Naive B cell (primary cell): ENCODE data around the gene MB. TPM values are rescaled to one million over a fixed set of nuclear protein-coding genes. Genes with fewer than 3 reads are reported as not detected.

Experiments used
- ATAC-seq, 2 donors: fragments of 150-1000 bp; cut with Tn5 transposase; 2 replicates each; pipeline ENCODE4 v1.10.0; 2021; ENCODE audit warnings: low read depth in 2 of 2, mild to moderate bottlenecking in 2 of 2, moderate library complexity in 2 of 2
- DNase-seq: peaks from one replicate; pipeline ENCODE4 v3.0.0; 2022
- H3K27ac Mint-ChIP-seq, 6 donors: one replicate each; pipeline ENCODE4 v1.8.0; 2020 to 2022; ENCODE audit warnings: mild to moderate bottlenecking in 6 of 6, mixed read lengths in 6 of 6, moderate library complexity in 5 of 6, inconsistent platforms in 2 of 6
- H3K27me3 Mint-ChIP-seq, 3 donors: one replicate each; pipeline ENCODE4 v1.8.0; 2021 to 2022; ENCODE audit warnings: mixed read lengths in 3 of 3, mild to moderate bottlenecking in 1 of 3
- H3K36me3 Mint-ChIP-seq, 2 donors: one replicate each; pipeline ENCODE4 v1.8.0; 2020 to 2022; ENCODE audit warnings: mixed read lengths in 2 of 2, inconsistent platforms in 1 of 2, mild to moderate bottlenecking in 1 of 2
- H3K4me1 Mint-ChIP-seq, 3 donors: one replicate each; pipeline ENCODE4 v1.8.0; 2020 to 2022; ENCODE audit warnings: mixed read lengths in 3 of 3, inconsistent platforms in 1 of 3, mild to moderate bottlenecking in 1 of 3, moderate library complexity in 1 of 3
- H3K4me3 Mint-ChIP-seq, 8 donors: one replicate each; pipeline ENCODE4 v1.8.0; 2020 to 2022; ENCODE audit warnings: mild to moderate bottlenecking in 8 of 8, mixed read lengths in 8 of 8, moderate library complexity in 8 of 8, inconsistent platforms in 2 of 8
- H3K9me3 Mint-ChIP-seq, 7 donors: one replicate each; pipeline ENCODE4 v1.8.0; 2020 to 2022; ENCODE audit warnings: mixed read lengths in 7 of 7, mild to moderate bottlenecking in 5 of 7, inconsistent platforms in 2 of 7, moderate library complexity in 1 of 7
- polyA plus RNA-seq, 6 donors: library from polyadenylated mRNA; unstranded; fragments of 300-500 nt; fragmentation: Illumina TruSeq; gene quantifications; one replicate each; pipeline ENCODE4 v1.2.3, GENCODE V29; 2021; ENCODE audit warnings: low read depth in 6 of 6

The MB gene
- polyA plus RNA-seq, 6 donors from 2014 or later: not detected

DNA sequence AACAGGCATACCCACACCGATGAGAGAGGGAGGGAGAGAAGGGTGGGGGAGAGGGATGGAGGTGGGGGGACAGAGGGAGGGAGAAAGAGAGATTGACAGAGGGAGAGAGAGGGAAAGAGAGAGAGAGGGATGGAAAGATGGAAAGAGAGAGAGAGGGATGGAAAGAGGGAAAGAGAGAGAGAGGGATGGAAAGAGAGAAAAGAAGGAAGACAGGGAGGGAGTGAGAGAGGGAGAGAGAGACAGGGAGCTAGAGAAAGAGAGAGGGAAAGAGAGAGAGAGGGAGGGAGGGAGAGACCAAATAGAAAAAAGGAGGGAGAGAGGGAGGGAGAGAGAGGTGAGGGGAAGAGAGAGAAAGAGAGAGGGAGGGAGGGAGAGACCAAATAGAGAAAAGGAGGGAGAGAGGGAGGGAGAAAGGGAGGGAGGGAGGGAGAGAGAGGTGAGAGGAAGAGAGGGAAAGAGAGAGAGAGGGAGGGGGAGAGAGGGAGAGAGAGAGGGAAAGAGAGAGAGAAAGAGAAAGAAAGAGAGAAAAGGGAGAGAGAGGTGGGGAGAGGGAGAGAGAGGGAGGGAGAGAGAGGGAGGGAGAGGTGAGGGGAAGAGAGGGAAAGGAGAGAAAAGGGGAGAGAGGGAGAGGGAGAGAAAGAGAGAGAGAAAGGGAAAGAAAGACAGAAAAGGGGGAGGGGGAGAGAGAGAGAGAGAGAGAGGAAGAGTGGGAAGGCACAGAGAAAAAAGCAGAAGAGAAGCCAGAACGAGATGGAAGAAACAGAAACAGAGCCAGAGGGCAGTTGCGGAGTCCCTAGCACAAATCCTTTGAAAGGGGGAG is 23.8 kb downstream of the MB start:
- Mint-ChIP-seq H3K27ac (peak overlapping the region in 2 of 6 donors; percentile 5 to 84), H3K4me3 (no peak overlapping the region), H3K4me1 (no peaks in the 10 kb centered on the region), H3K36me3 (no peaks in the 10 kb centered on the region), H3K9me3 (peaks cover 0 to 2% (median 0%) of the 10 kb centered on the region in 7 donors), H3K27me3 (peaks cover 6 to 37% (median 25%) of the 10 kb centered on the region in 3 donors)
- no peak for DNase-seq
- no peak for ATAC-seq

DNA sequence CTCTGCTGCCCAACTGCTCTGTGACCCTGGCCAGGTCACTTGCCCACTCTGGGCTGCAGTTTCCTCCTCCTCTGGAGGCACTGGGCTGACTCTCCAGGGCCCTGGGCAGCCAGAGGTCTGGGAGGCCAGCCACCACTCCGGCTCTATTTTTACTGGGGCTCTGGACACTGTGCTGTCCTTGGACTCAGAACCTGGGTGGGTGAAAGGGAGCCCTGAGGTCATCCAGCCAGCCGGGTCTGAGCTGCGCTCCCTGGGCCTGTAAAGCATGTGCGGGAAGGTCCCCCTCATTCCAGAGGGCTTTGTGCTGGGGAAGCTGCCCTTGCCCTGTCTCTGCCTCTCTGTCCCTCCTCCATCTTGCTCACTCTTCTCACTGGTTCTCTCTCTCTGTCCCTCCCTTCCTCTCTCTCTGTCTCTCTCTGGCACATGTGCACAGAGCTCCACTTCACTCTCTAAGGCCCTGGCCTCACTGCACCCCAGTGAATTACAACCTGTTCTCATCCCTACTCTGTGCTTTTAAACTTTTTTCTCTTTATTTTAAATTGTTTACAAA is 24.6 kb downstream of the MB start:
- H3K9me3 Mint-ChIP-seq: peaks cover 0 to 2% (median 0%) of the 10 kb centered on the region in 7 donors
- no peaks in the 10 kb centered on the region for H3K4me1 Mint-ChIP-seq
- peaks cover 6 to 37% (median 25%) of the 10 kb centered on the region in 3 donors for H3K27me3 Mint-ChIP-seq
- no peaks in the 10 kb centered on the region for H3K36me3 Mint-ChIP-seq
- no peak overlapping the region for H3K27ac Mint-ChIP-seq
- DNase-seq (no peak), ATAC-seq (no peak)
- no peak overlapping the region for H3K4me3 Mint-ChIP-seq

DNA sequence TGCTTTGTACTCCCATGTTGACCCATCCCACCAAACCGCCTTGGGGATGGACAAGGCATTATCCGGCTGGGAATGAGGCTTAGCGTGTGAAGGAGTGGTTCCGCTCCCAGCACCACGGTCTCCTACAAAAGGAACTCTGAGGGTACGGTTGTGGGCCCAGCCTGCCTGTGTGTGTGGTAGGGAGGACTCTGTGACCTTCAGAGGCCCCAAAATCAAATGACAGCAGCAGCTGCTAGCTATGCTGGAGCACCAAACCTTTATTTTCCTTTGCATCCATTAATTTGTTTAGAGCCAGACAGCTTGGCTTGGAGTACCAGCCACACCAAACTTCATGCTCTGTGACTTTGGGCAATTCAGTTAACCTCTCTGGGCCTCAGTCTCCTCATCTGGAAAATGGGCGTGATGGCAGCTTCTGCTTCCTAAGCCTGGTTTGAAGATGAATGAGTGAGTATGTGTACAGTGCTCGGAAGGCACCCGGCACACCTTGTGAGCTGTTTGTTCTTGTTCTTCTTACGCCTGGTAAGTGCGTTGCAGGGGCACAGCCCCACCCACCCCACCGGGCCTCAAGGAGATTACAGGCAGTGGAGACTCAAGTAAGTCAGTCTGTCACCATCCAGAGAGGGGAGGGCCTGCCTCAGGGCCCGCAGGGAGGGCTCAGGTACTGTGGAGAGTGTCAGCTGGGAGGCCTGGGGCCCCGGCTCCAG is 25.3 kb downstream of the MB start:
- Mint-ChIP-seq H3K9me3 (peaks cover 0 to 2% (median 0%) of the 10 kb centered on the region in 7 donors), H3K4me3 (no peak overlapping the region), H3K36me3 (no peaks in the 10 kb centered on the region), H3K27ac (peak overlapping the region in 1 of 6 donors; percentile 30), H3K27me3 (peaks cover 6 to 37% (median 25%) of the 10 kb centered on the region in 3 donors), H3K4me1 (no peaks in the 10 kb centered on the region)
- ATAC-seq (no peak), DNase-seq (no peak)

DNA sequence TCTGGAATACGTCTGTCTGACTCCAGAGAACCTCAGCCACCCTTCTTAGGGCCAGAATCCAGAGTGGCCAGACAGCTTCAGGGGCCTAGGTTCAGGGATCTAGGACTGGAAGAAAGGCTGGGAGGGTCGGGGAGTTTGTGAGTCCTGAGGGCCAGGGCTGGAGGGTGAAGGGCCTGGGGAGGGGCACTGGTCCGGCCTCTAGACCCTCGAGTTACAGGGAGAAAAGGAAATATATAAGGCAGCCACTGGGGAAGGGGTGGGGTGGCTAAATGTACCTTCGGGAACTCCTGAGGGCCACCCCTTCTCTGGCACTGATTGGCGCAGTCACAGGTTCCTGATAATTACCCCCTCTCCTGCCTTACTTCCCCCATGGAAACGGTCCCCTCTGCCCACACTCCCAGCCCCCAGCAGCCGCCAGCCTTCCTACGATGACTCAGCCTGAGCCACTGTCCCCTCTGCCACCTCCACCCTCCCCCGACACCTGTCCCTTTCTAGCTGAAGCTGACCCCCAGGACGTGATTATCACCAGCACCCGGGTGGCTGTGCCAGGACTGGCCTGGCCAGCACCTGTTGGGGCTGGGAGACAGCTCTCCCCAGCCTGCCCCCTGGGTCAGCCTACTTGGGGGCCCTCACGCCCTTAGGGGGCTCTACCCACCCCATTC is 26.4 kb downstream of the MB start:
- peaks cover 6 to 31% (median 25%) of the 10 kb centered on the region in 3 donors for H3K27me3 Mint-ChIP-seq
- peak overlapping the region in 1 of 6 donors; percentile 44 for H3K27ac Mint-ChIP-seq
- no peak overlapping the region for H3K4me3 Mint-ChIP-seq
- no peaks in the 10 kb centered on the region for H3K36me3 Mint-ChIP-seq
- peaks cover 0 to 2% (median 0%) of the 10 kb centered on the region in 7 donors for H3K9me3 Mint-ChIP-seq
- no peaks in the 10 kb centered on the region for H3K4me1 Mint-ChIP-seq
- ATAC-seq: no peak
- no peak for DNase-seq

DNA sequence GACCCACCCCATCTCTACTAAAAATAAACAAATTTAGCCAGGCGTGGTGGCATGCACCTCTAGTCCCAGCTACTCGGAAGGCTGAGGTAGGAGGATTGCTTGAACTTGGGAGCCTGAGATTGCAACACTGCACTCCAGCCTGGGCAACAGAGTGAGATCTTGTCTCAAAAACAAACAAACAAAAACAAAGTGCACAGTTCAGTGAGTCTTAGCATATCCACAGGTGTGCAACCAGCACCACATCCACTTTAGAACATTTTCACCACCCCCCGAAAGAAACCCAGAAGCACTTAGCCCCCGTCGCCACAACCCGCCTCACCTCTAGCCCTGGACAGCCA is 27.4 kb downstream of the MB start:
- no peak for ATAC-seq
- H3K27ac Mint-ChIP-seq: no peak overlapping the region

DNA sequence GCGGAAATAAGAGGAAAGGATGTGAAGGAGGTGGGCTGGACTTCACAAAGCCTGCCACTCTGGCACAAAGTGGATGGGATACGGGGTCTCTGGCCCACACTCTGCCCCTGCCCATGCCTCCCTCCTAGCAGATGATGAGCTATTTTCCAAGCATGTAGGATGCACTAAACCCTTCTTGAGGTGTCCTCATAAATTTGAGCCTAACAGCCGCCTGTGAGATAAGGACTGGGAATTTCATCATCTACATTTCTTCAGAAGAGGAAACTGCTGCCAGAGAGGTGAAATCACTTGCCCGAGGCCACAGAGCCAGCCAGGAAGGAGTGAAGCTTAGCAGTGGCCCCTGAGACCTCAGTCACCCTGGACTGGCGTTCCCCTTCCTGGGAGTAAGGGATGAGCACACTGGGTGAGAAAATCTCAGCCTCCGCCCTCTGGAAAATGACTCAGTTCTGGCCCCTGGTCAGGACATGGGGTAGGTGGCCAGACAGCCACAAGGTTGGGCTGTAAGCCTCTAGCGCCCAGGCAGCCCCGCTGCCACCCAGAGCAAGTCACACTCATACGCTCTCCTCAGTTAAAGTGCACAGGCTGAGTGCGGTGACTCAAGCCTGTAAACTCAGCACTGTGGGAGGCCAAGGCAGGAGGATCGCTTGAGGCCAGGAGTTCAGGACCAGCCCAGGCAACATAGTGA is 27.9 kb downstream of the MB start:
- ATAC-seq (no peak), DNase-seq (no peak)
- Mint-ChIP-seq H3K9me3 (no peaks in the 10 kb centered on the region), H3K4me3 (no peak overlapping the region), H3K4me1 (no peaks in the 10 kb centered on the region), H3K36me3 (no peaks in the 10 kb centered on the region), H3K27ac (no peak overlapping the region), H3K27me3 (peaks cover 6 to 32% (median 31%) of the 10 kb centered on the region in 3 donors)

More for the DNA sequence above, 27.4 kb downstream of the MB start:
- no peaks in the 10 kb centered on the region for H3K36me3 Mint-ChIP-seq
- H3K9me3 Mint-ChIP-seq: no peaks in the 10 kb centered on the region
- DNase-seq: no peak
- no peaks in the 10 kb centered on the region for H3K4me1 Mint-ChIP-seq
- no peak overlapping the region for H3K4me3 Mint-ChIP-seq
- H3K27me3 Mint-ChIP-seq: peaks cover 6 to 32% (median 31%) of the 10 kb centered on the region in 3 donors

DNA sequence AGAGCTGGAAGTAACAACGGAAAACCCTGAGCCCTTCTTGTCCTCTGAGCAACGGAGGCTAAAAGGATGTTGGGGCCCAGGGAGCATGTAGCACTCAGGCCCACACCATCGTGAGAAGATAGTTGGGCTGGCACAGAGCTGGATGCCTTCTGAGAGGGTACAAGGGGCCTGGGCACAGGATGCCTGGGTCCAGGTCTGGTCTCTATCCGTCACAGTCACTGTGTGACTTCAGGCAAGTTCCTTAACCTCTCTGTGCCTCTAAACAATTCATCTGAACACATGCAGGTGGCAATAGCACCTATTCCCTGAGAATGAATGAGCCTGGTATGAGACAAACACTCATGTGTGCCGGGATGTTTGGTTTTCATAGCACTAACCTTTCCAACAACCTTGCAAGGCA is 29.2 kb downstream of the MB start:
- DNase-seq (no peak), ATAC-seq (no peak)
- Mint-ChIP-seq H3K4me3 (no peak overlapping the region), H3K27me3 (peaks cover 6 to 26% (median 19%) of the 10 kb centered on the region in 3 donors), H3K27ac (peak overlapping the region in 1 of 6 donors; percentile 33), H3K36me3 (no peaks in the 10 kb centered on the region), H3K9me3 (no peaks in the 10 kb centered on the region), H3K4me1 (peaks cover 0 to 6% (median 5%) of the 10 kb centered on the region in 3 donors)

DNA sequence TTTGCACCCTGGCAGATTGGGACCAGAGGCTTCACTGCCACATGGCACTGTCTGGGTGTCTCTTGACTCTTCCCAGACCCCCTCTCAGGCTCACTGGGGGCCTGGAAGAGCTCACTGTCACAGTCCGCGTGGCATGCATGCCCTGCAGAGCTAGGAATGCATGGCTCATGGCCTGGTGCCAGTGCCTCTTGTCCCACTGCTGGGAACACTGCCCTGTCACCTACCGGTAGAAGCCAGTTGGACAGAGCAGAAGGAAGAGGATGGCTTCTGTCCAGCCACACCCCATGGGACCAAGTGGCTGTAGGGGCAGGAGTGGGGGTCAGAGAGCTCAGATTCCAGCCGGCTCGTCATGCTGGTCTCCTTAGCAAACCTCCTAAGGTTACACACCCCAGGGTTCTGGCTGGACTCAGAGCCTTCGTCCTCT is 29.7 kb downstream of the MB start:
- Mint-ChIP-seq H3K4me3 (no peak overlapping the region), H3K4me1 (peaks cover 0 to 6% (median 5%) of the 10 kb centered on the region in 3 donors), H3K27me3 (peaks cover 6 to 21% (median 15%) of the 10 kb centered on the region in 3 donors), H3K9me3 (no peaks in the 10 kb centered on the region), H3K27ac (no peak overlapping the region), H3K36me3 (no peaks in the 10 kb centered on the region)
- ATAC-seq: no peak
- DNase-seq: no peak

DNA sequence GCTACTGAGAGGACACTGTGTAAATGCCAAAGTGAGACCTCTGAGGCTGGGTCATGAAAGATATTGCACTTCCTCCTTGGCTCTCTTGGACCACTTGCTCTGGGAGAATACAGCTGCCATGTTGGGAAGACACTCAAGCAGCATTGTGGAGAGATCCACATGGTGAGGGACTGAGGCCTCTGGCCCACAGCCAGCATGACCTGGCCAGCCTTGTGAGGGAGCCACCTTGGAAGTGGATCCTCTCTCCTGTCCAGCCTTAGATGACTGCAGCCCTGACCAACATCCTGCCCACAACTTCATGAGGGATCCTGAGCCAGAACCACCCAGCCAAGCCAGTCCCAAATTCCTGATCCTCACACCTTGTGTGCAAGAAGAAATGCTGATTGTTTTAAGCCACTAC is 30.4 kb downstream of the MB start:
- H3K4me3 Mint-ChIP-seq: no peak overlapping the region
- no peaks in the 10 kb centered on the region for H3K36me3 Mint-ChIP-seq
- DNase-seq (no peak), ATAC-seq (no peak)
- H3K27ac Mint-ChIP-seq: peak overlapping the region in 1 of 6 donors; percentile 32
- peaks cover 6 to 20% (median 10%) of the 10 kb centered on the region in 3 donors for H3K27me3 Mint-ChIP-seq
- no peaks in the 10 kb centered on the region for H3K9me3 Mint-ChIP-seq
- H3K4me1 Mint-ChIP-seq: peaks cover 0 to 6% (median 5%) of the 10 kb centered on the region in 3 donors

DNA sequence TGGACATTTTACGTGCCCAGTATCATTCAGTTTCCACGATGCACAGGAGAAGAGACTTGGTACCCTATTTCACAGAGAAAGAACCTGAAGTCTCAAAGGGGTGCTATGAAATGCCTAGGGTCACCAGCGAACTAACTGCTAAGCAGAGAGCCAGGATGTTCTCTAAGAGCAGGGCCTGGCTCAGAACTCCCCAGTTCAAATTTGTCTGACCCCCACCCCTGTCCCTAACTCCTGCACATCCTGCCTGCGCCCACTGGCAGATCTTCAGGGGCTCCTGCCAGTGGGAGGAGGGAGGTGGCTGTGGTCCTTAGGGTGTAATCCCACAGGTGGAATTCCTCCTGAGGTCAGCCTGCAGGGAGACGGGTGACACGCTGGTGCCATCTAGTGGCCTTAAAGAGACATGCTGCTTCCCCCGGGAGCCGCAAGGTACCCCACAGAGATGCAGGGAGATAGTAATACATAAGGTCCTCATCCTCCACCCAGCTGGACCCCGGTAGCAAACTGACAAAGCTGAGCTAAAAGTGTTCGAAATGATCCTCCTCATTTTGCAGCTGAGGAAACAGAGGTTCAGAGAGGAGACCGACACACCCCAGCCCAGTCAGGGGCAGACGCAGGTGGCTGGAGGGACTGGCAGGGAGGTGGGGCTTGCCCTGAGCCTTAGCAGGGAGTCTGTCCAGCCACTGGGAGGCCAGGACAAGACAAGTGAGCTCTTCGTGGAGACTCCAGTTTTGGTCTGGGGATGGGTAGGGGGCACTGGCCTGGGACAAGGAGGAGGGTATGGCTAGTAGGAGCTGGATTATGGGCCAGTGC is 34.1 kb downstream of the MB start:
- Mint-ChIP-seq H3K4me1 (peaks cover 0 to 6% (median 5%) of the 10 kb centered on the region in 3 donors), H3K9me3 (peaks cover 0 to under 1% (median 0%) of the 10 kb centered on the region in 7 donors), H3K4me3 (no peak overlapping the region), H3K36me3 (no peaks in the 10 kb centered on the region), H3K27me3 (peaks cover 0 to 14% (median 10%) of the 10 kb centered on the region in 3 donors), H3K27ac (peak overlapping the region in 1 of 6 donors; percentile 62)
- ATAC-seq: peak; percentile 55 to 70
- DNase-seq: peak; percentile 51

DNA sequence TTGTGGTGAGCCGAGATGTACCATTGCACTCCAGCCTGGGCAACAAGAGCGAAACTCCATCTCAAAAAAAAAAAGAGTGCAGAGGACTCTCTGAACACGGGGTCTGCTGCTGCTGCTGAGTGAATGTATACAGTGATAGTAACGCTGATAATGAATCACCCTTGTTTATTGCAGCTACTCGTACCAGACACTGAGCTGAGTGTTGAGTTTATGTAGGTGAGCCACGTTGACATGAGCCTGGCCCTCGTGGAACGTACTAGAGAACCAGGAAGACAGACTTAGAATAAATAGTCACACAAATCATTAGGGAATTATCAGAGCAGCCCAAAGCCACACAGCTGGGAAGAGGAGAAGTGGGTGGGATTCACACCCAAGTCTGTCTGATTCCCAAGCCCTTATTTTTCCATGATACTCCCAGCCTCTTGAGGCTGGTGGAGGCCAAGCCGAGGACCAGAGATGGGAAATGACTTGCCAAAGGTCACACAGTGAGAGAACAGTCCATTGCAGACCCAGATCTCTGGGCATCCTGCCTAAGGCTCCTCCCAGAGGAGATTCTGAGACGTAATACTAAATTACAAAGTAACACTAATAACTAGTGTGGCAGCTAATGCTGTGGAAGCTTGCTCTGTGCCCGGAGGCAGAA is 34.8 kb downstream of the MB start:
- H3K9me3 Mint-ChIP-seq: peaks cover 0 to 6% (median 0%) of the 10 kb centered on the region in 7 donors
- H3K4me1 Mint-ChIP-seq: peaks cover 5 to 6% (median 5%) of the 10 kb centered on the region in 3 donors
- ATAC-seq (no peak), DNase-seq (no peak)
- peak overlapping the region in 1 of 6 donors; percentile 58 for H3K27ac Mint-ChIP-seq
- H3K36me3 Mint-ChIP-seq: no peaks in the 10 kb centered on the region
- no peak overlapping the region for H3K4me3 Mint-ChIP-seq
- H3K27me3 Mint-ChIP-seq: peaks cover 0 to 20% (median 10%) of the 10 kb centered on the region in 3 donors

DNA sequence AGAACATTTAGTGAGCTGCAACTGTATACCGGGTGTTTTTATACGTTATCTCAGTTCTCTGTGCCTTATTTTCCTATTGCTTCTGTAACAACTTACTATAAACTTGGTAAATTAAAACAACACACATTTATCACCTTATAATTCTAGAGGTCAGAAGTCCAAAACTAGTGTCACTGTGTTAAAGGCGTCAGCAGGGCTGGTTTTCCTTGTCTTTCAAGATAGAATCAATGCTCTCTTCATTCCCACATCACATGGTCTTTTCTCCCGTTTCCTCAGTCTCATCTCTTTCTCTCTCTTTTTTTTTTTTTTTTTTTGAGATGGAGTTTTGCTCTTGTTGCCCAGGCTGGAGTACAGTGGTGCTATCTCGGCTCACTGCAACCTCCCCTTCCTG is 36.1 kb downstream of the MB start:
- ATAC-seq: no peak

More for the DNA sequence above, 36.1 kb downstream of the MB start:
- H3K27me3 Mint-ChIP-seq: peaks cover 0 to 20% (median 11%) of the 10 kb centered on the region in 3 donors
- DNase-seq: no peak
- H3K36me3 Mint-ChIP-seq: no peaks in the 10 kb centered on the region
- H3K9me3 Mint-ChIP-seq: peaks cover 0 to 6% (median 0%) of the 10 kb centered on the region in 7 donors
- no peak overlapping the region for H3K4me3 Mint-ChIP-seq
- H3K4me1 Mint-ChIP-seq: peaks cover 5 to 6% (median 5%) of the 10 kb centered on the region in 3 donors
- H3K27ac Mint-ChIP-seq: peak overlapping the region in 2 of 6 donors; percentile 12 to 56
